Measurements from ENCODE around the gene EPG5.
"Not testable (repeated sequence)": the region's sequence is repeated elsewhere in the genome, so short reads cannot be mapped to it uniquely, and the experiment has no call there.

The EPG5 gene

GRCh38 chr18:45978084-45978483 lies 11.0 kb upstream of the EPG5 start:
- no peak for DNase-seq (ENCODE audit: low read depth)

GRCh38 chr18:45976974-45977373 lies 9.8 kb upstream of the EPG5 start:
- DNase-seq (ENCODE audit: low read depth): peak; percentile 72

- peak; percentile 67 for DNase-seq (ENCODE audit: low read depth)
Observed at GRCh38 chr18:45976566-45976965, 9.4 kb upstream of the EPG5 start.

GRCh38 chr18:45974088-45974536 lies 7.0 kb upstream of the EPG5 start:
- DNase-seq (ENCODE audit: low read depth): peak; percentile 90

- DNase-seq (ENCODE audit: low read depth): not testable (repeated sequence)
Observed at GRCh38 chr18:45964913-45965312, 2.2 kb downstream of the EPG5 start.

- peak; percentile 83 for DNase-seq (ENCODE audit: low read depth)
Observed at GRCh38 chr18:45962866-45963265, 4.3 kb downstream of the EPG5 start.

- peak; percentile 85 for DNase-seq (ENCODE audit: low read depth)
Observed at GRCh38 chr18:45962461-45962860, 4.7 kb downstream of the EPG5 start.

GRCh38 chr18:45959484-45959883 lies 7.6 kb downstream of the EPG5 start:
- not testable (repeated sequence) for DNase-seq (ENCODE audit: low read depth)

GRCh38 chr18:45958730-45959129 lies 8.4 kb downstream of the EPG5 start:
- peak; percentile 55 for DNase-seq (ENCODE audit: low read depth)

- no peak for DNase-seq (ENCODE audit: low read depth)
Observed at GRCh38 chr18:45958027-45958426, 9.1 kb downstream of the EPG5 start.

GRCh38 chr18:45957100-45957499 lies 10.0 kb downstream of the EPG5 start:
- DNase-seq (ENCODE audit: low read depth): peak; percentile 90

- peak; percentile 95 for DNase-seq (ENCODE audit: low read depth)
Observed at GRCh38 chr18:45954070-45954934, 12.8 kb downstream of the EPG5 start.

- DNase-seq (ENCODE audit: low read depth): peak; percentile 88
Observed at GRCh38 chr18:45951016-45951714, 16.0 kb downstream of the EPG5 start.

- DNase-seq (ENCODE audit: low read depth): no peak
Observed at GRCh38 chr18:45945669-45946068, 21.5 kb downstream of the EPG5 start.

GRCh38 chr18:45940724-45941123 lies 26.4 kb downstream of the EPG5 start:
- peak; percentile 42 for DNase-seq (ENCODE audit: low read depth)

GRCh38 chr18:45939236-45939635 lies 27.9 kb downstream of the EPG5 start:
- DNase-seq (ENCODE audit: low read depth): no peak

- no peak for DNase-seq (ENCODE audit: low read depth)
Observed at GRCh38 chr18:45938488-45938935, 28.6 kb downstream of the EPG5 start.

- peak; percentile 84 for DNase-seq (ENCODE audit: low read depth)
Observed at GRCh38 chr18:45935591-45936335, 31.4 kb downstream of the EPG5 start.

- no peak for DNase-seq (ENCODE audit: low read depth)
Observed at GRCh38 chr18:45932708-45933107, 34.4 kb downstream of the EPG5 start.

- no peak for DNase-seq (ENCODE audit: low read depth)
Observed at GRCh38 chr18:45930963-45931362, 36.2 kb downstream of the EPG5 start.

GRCh38 chr18:45926691-45927090 lies 40.4 kb downstream of the EPG5 start:
- no peak for DNase-seq (ENCODE audit: low read depth)

GRCh38 chr18:45926085-45926484 lies 41.0 kb downstream of the EPG5 start:
- no peak for DNase-seq (ENCODE audit: low read depth)
